Thyroid gland (tissue), 4 donors: Measurements from ENCODE around the gene PFKFB2.

Experiments used
- CTCF ChIP-seq, 6 experiments: fragments of 200-600 bp in 3 of 6; fragments of 450-650 bp in 3 of 6; sonication (generic) in 3 of 6; IDR thresholded peaks; one replicate each; pipeline ENCODE4 v1.5.1; 2016 to 2019; ENCODE audit warnings: antibody characterized with exemption in 6 of 6, mild to moderate bottlenecking in 2 of 6, inconsistent platforms in 1 of 6, moderate library complexity in 1 of 6
- POLR2A ChIP-seq, 2 donors: fragments of 450-650 bp; IDR thresholded peaks; one replicate each; pipeline ENCODE4 v1.6.1; 2017; ENCODE audit warnings: antibody characterized with exemption in 2 of 2, mild to moderate bottlenecking in 2 of 2, moderate library complexity in 1 of 2

- TF ChIP-seq POLR2A (IDR thresholded peaks at IDR 0.05) (peak in 1 of 2 donors; percentile 69), CTCF (IDR thresholded peaks at IDR 0.05) (peak in 3 of 6 experiments; percentile 15 to 41 (median 23))
Observed at GRCh38 chr1:207058878-207059867, 6.1 kb downstream of the PFKFB2 start.
